Measurements from ENCODE around the gene EFEMP2.

The EFEMP2 gene

DNA sequence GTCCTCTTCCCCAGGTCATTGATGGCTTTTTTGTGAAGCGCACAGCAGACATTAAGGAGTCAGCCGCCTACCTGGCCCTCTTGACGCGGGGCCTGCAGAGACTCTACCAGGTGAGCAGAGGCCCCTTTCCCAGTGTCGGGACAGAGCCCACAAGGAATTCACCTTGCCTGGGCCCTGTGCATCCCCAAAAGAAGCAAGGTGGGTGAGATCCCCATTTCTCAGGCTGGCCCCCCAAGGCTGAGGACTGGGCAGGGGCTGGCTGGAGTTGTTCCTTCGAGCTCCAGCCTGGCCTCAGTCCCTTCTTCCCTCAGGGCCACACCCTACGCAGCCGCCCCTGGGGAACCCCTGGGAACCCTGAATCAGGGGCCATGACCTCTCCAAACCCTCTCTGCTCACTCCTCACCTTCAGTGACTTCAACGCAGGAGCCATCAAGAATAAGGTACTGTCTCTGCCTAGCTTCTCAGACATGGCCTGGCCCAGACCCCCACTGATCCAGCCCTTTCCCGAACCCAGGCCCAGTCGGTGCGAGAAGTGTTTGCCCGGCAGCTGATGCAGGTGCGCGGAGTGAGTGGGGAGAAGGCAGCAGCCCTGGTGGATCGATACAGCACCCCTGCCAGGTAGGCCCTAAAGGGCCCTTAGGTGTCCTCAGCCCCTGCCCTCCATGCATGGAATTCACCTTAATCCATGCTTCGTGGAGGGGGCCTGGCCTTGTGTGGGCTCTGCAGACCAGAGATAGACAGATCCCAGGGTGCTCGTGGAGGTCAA, 7.7 kb downstream of the EFEMP2 start:
- no peak for DNase-seq

DNA sequence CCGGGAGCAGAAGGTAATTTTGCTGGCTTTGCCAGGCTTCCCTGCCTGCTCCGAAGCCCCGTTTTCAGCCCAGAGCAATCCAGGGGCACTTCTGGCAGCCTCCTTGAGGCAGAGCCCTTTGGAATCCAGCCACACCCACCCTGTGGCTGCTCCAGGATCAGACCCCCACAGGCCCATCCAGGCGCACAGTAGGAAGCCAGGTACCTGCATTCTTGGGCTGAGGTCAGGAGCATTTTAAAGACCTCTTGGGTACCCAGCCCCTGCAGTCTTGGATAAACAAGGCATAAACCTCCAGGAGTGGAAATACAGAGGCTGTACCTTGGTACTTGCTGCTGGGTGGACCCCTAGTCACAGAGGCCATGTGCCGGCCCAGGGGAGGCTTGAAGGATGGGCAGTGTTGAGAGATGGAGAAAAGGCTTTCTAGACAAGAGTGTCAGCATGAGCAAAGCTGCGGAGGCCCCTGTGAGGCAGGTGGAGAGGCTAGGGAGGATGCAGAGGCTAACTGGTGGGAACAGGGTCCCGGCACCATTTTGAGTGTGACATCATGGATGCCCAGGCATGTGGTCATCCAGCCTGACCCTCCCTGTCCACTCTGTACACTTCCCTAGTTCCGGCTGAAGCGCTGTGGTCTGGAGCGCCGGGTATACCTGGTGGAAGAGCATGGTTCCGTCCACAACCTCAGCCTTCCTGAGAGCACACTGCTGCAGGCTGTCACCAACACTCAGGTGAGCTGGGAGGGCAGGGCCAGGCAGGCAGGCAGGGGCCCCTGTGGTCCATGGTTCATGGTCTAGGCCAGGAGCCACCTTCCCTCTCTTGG, 8.5 kb downstream of the EFEMP2 start:
- no peak for DNase-seq

DNA sequence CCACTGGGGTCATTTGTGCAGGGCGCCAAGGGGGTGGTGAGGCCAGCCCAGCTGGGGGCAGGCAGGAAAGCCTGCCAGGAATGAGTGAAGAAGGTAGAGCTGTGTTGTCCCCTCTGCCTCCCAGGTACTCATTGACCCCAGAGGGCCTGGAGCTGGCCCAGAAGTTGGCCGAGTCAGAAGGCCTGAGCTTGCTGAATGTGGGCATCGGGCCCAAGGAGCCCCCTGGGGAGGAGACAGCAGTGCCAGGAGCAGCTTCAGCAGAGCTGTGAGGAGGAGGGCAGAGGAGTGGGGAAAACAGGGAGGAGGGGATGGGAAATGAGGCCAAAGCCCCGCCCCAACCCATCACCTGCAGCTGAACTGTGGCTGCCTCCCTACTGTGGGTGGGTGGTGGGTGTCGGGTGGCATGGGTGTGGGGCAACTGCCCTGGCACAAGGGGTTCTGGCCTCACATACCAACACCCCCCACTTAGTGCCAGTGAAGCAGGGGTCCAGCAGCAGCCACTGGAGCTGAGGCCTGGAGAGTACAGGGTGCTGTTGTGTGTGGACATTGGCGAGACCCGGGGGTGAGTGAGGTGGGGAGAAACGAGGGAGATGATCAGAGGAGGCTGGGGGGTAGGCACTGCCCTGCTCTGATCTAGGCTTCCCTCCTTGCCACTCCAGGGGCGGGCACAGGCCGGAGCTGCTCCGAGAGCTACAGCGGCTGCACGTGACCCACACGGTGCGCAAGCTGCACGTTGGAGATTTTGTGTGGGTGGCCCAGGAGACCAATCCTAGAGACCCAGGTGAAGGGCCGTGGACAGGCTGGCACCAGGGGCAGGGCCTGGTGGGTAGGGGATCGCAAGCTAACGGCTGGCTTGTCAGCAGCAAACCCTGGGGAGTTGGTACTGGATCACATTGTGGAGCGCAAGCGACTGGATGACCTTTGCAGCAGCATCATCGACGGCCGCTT, 9.4 kb downstream of the EFEMP2 start:
- no peak for DNase-seq

DNA sequence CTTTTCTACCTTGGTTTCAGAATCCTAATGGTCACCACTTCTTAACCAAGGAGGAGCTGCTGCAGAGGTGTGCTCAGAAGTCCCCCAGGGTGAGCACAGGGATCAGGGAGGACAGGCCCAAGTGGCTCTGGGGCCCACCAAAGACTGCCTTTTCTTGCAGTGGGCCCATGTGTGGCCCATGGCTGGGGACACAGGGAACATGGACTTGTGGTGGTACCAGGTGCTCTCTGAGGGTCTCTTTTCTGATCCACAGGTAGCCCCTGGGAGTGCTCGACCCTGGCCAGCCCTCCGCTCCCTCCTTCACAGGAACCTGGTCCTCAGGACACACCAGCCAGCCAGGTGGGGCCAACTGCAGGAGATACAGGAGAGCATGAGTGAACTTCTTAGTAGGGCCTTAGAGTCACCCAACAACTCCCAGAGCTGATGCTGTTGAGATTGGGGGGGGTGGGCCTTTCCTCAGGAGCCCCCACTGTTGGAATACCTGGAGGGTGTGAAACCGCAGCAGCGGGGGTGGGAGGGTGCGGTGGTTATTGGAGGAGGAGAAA, 10.3 kb downstream of the EFEMP2 start:
- DNase-seq = no peak

DNA sequence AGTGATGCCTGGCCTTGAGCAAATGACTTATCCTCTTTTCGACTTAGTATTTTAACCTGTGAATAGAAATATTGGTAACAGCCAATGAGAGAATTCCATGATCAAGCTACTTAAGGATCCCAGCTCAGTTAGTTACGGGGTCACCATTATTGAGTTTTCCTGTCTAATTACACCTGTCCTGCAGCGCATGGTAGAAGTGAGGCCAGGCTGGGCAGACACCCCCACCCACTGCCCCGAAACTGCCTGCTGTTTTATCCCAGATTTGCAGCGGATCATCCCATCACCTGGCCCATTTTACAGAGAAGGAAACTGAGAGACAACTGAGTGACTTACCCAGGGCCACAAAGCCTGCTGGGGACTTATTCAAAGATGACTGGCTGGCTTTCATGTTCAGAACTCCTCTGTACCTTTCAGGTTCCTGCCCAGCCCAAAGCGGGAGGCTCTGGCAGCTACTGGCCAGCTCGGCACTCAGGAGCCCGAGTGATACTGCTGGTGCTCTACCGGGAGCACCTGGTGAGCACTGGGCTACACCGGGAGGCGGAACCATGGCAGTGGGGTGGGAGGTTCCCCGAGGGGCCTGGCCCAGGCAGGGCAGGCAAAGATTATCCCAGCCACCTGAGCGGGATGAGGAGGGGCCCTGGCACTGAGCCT, 10.9 kb downstream of the EFEMP2 start:
- no peak for DNase-seq

DNA sequence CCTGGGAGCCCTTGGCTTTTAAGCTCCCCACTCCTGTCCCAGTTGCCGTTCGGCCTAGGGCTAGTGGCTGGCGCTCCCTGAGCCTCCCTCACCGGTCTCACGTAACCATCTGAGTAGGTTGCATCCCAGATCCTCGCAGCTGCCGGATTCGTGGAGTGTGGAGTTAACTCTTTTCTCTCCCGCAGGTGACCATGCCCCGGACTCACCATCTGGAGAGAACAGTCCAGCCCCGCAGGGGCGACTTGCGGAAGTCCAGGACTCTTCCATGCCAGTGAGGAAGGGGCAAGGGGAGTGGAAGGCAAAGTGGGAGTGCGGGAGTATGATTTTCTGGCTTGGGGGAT, 11.5 kb downstream of the EFEMP2 start:
- no peak for DNase-seq

DNA sequence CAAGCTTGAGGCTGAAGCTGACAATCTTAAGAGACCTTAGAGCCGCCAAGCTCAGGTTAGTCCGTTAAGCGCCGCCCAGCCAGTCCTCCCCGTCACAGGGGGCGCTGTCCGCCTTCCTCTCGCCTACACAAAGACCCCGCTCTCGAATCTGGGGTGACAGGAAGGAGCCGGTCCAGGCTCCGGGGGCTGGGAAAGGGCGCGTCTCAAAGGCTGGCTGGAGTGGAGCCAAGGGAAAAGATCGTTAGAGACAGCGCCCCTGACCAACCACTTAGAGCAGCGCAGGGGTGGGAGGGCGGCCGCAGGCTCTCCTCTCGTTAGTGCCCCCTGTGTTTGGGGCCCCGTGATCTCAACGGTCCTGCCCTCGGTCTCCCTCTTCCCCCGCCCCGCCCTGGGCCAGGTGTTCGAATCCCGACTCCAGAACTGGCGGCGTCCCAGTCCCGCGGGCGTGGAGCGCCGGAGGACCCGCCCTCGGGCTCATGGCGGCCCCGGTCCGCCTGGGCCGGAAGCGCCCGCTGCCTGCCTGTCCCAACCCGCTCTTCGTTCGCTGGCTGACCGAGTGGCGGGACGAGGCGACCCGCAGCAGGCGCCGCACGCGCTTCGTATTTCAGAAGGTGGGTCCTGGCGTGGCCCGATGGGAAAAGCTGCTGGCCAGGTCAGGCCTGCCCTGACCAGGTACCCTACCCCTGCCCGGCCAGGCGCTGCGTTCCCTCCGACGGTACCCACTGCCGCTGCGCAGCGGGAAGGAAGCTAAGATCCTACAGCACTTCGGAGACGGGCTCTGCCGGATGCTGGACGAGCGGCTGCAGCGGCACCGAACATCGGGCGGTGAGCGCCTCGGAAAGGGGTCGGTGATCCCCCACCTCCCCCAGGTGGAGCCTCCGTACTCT, 12.1 kb downstream of the EFEMP2 start, which contains the start of gene MUS81:
Gene MUS81 (plus strand): TSS at position 156 of the 887 bp plus-strand sequence. CDS start 321 bp downstream, at position 477.
- peak; percentile 92 to 96 (median 95) for DNase-seq

DNA sequence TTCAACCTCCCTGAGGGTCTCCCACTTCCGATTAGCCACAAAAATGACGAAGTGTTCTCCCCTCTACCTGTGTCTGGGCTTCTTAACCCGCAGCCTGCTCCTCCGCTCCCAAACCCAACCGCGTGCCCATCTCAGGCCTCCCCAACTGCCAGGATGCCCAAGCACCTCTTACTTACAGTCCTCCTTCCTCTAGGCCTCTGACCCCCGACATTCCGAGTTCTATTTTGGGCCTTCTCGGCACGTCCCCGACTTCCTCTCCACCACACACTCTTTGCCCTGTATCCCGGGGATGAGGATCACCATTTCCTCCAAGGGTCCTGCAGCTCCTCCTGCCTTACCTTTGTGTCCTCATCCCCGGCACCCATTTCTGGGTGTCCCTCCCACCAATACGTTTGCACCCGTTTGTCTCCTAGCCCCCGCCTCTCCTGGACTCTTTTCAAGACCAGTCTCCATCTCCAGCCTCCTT, 12.8 kb downstream of the EFEMP2 start:
- peak in 1 of 4 experiments; percentile 51 for DNase-seq

DNA sequence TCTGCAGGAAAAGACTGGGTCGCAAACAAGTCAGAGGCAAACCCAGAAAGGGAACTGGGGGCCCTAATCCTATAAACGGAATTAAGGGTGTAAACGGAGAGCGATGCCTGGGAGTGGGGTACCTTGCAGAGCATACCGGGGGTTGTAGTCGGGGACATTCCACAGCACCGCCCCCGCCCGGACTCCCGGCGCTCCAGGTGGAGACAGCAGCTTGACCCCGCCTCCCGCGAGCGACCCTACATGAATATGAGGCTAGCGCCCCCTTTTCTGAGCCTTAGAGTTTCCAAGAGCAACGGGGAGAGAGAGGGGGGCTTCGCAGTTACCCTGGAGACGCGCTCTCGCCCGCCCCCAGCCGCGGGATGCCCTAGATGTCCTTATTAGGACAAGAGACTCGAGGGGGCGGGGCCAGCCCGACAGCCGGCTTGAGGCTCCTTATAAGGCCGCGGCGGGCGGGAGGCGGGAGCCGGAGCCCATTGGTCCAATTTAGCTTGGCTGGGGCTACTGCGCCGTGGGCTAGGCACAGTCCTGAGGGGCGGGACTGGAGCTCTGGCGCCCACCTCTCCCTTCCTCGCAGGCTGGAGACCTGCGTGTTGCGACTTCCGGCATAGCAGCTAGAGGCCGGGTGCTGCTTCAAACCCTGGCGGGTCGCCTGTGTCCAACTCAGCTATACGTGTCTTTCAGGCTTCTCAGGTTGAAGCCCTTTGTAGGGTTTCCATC, 13.3 kb downstream of the EFEMP2 start:
- peak; percentile 82 to 93 (median 90) for DNase-seq

DNA sequence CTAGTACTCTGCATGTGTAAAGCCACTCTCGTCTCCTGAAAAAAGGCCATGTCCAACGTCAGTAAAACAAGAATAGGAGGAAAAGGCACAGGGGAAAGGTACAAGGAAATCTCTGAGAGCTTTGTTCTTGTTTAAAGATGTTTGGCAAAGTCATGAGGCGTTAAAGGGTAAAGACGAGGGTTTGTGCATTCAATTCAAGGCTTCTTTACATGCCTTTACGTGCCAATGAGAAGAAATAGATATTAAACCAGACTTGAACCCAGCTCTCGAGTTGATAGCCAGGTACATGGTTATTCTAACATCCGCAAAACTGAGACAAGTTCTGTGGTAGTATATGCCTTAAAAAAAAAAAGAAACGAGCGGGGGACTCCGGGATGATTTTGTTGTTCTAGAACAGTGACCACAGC, 13.9 kb downstream of the EFEMP2 start:
- no peak for DNase-seq

DNA sequence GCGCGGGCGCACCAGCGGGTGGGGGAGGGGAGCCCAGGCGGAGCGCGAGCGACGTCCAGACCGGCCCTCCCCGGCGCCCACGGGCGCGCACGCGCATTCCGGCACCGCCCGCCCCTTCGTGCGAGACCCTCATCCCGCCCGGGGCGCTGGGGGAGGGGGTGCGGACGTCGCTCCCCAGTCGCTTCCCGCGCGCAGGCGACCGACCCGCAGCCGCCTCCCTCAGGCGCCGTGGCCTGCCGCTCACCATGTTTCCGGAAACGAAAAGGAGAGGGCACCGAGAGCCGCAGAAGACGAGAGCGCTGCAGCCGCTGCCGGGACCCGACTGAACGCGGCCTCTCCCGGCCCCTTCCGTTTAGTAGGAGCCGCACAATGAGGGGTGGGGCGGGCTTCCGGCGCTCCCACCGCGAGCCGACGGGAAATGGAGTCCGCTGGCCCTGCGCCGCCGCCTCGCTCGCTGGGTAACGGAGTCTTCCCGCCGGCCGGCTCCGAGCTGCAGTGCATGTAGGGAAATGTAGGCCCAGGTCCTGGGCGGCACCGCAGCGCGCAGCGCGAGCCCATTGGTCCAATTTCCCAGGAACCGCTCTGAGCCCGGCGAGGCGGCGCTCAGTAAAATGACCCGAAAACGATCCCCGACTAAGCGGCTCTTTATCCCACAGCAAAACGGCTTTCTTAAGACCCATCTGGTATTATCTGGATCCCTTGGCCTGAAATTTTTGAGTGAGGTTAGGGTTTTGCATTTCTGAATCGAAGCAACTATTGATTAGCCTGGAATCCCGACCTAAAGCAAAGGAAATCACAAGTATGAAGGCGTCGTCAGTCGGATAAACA, 14.5 kb downstream of the EFEMP2 start, which contains the start of gene CFL1:
Gene CFL1 (minus strand): TSS at position 328 of the 828 bp plus-strand sequence. CDS start 81 bp downstream, at position 247.
- DNase-seq = peak; percentile 88 to 97 (median 92)

DNA sequence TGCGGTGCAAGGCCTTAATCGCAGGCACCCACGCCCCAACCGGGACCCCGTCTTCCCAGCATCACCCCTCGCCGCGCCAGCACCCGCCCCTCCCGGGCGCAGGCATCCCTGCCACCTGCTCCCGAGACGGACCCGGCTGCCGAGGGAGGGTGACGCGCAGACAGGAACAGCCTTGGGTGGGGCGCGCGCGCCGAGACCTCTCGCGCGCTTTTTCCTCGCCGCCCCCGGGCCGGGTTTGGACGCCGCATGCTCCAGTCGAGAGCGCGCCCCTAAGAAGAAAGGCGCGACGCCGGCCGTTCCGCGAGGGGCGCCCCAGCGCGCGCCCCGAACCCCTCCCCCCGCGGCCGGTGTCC, 15.1 kb downstream of the EFEMP2 start:
- DNase-seq = peak; percentile 58 to 67 (median 66)

DNA sequence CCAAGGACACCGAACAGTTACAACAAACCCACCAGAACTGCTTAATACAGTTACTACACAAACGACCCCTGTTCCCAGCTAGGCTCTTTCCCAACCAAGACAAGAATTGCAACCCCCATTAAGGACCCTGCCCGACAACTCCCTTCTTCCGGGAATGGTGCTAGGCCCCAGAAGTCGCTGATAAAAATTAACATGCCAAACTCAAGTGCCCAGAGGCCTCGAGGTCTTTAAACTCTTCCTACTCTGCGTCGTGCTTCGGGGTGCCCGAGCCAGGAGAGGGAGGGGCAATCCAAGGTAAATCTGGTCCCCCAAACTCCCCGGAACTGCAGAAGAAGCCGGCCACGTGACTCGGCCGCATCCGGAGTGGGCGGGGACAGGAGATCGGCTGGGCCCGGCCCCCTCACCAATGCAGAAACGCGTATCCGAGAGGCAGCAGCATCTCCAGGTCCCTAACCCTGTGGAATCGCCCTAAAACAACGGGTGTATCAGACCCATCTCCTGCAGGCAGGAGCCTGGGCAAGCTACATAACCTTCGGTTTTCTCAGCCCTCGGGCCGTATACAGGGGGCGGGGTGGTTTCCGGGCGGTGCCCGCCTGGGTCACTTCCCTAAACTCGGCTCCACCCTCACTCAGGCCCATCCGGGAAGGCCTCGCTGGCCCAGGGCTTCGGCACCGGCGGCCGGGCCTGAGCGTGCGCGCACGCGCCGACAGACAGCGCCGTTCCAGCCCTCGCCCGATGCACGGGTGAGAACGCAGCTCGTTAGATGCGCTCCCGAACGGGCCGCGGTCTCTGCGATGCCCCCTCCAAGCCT, 15.7 kb downstream of the EFEMP2 start:
- DNase-seq = peak; percentile 41 to 83 (median 59)

DNA sequence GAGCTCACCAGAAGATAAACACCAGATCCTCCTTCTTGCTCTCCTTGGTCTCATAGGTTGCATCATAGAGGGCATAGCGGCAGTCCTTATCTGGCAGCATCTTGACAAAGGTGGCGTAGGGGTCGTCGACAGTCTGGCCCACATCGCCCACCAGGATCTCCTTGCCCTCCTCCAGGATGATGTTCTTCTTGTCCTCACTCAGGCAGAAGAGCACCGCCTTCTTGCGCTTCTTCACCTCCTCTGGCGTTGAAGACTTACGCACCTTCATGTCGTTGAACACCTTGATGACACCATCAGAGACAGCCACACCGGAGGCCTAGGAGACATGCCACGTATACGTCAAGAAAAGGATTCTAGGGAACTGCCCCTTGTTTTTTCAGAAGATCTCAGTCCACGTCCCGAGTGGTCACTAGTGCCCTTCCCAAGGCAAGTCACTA, 16.7 kb downstream of the EFEMP2 start:
- DNase-seq = no peak

DNA sequence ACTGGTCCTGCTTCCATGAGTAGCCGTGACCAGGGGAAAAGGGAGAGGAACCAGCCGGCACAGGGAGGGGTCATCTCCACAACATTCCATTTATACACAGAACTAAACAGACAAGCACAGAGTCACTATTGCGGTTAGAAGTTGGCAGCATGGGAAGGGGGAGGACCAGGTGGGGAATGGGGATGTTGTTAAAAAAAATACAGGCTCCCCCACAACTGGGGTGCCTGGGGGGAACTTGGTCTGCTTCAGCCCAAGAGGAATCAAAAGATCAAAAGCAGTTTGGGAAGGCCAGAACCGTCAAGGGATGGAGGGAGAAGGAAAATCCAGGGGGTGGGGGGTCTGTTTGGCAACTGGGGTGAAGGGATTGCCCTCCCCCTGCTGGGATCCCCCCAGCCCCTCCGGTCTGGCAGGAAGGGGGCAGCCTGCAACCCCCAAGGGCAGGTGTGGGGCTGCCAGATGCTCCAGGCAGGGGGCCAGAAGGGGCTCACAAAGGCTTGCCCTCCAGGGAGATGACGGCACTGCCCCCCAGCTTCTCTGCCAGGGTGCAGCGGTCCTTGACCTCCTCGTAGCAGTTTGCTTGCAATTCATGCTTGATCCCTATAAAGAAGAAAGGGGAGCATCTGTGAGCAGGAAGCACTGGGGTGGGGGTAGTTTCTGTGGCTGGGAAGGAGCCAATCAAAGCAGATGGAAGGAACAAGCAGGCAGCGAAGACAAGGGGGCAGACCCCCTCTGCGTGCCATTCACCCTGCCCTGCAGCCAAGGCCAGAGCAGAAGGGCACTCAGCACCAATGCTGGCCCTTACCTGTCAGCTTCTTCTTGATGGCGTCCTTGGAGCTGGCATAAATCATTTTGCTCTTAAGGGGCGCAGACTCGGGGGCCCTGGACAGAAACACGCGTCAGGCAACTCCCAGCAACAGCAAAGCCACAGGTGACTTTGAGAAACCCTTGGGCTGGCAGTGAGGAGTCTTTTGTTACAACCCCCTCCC, 17.5 kb downstream of the EFEMP2 start:
- DNase-seq = no peak

DNA sequence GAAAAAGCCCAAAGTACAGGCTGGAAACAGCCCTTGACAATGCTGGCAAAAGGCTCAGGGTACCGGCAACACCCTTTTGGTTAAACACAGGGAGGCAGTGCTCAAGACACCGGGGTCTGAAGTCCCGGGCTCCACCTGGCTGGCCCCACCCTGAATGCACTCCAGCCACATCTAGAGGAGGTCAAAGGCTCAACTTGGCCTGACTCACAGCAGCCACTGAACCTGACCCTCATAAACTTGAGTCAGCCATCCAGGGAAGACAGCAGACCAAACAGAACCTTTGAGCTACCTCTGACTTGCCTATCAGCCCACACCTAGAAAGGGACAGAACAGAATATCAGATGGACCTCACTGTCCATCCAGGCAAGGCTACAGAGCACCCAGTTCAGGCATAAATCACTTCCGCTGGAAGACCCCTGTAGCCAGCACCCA, 18.4 kb downstream of the EFEMP2 start:
- no peak for DNase-seq
